ENCODE results near the gene PDCD4.

- TF ChIP-seq, protein P1, sequence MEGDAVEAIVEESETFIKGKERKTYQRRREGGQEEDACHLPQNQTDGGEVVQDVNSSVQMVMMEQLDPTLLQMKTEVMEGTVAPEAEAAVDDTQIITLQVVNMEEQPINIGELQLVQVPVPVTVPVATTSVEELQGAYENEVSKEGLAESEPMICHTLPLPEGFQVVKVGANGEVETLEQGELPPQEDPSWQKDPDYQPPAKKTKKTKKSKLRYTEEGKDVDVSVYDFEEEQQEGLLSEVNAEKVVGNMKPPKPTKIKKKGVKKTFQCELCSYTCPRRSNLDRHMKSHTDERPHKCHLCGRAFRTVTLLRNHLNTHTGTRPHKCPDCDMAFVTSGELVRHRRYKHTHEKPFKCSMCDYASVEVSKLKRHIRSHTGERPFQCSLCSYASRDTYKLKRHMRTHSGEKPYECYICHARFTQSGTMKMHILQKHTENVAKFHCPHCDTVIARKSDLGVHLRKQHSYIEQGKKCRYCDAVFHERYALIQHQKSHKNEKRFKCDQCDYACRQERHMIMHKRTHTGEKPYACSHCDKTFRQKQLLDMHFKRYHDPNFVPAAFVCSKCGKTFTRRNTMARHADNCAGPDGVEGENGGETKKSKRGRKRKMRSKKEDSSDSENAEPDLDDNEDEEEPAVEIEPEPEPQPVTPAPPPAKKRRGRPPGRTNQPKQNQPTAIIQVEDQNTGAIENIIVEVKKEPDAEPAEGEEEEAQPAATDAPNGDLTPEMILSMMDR (IDR thresholded peaks at IDR 0.05; ENCODE audit: low read length), result no peak
- TF ChIP-seq EZH2 (optimal IDR thresholded peaks at IDR 0.05; ENCODE audit: low read depth, low read length) (no peak), EZH2phosphoT487 (IDR thresholded peaks at IDR 0.05; ENCODE audit: low read length) (no peak)
Observed at GRCh38 chr10:110883924-110884323, 12.2 kb downstream of the PDCD4 start.

All from MM.1S (cell line).